ENCODE results near the gene CEP135. TPM values are rescaled to one million over a fixed set of nuclear protein-coding genes. Genes with fewer than 3 reads are reported as not detected.

Gene CEP135
- total and polyA plus RNA-seq, 2 donors (not counting 1 experiment from before 2014, with no cell fraction given): 6.4 to 41.0 TPM

DNA sequence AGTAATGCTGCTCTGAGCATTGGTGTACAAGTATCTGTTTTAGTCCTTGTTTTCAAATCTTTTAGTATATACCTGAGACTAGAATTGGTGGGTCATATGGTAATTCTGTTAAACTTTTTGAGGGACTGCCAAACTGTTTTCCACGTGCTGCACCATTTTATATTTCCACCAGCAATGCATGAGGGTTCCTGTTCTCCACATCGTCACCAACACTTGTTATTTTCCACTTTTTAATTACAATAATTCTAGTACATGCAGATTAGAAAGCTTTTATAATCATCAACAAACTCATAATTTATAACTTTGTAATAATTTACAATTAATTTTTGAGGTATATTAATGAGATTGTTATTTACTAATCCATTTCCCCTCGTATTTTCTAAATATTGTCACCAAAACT is 79.4 kb downstream of the CEP135 start:
- no peak overlapping the region for H3K4me3 Mint-ChIP-seq
- no CpG with 5 or more reads among the region's 3 CpGs for WGBS (ENCODE audit: insufficient coverage)
- Histone ChIP-seq H3K4me2 (replicated peaks; ENCODE audit: low read depth, low read length, poor library complexity, severe bottlenecking) (no peak overlapping the region), H3K4me1 (ENCODE audit: control insufficient read depth in 2 of 2, insufficient read depth in 2 of 2, low read length in 2 of 2) (no peaks in the 10 kb centered on the region), H2AFZ (ENCODE audit: insufficient read depth, low read depth, low read length, poor library complexity, severe bottlenecking) (no peak overlapping the region), H3K4me3 (ENCODE audit: control extremely low read depth in 1 of 5, extremely low read depth in 1 of 5, insufficient read depth in 1 of 5, low read depth in 2 of 5, low read length in 4 of 5) (no peak overlapping the region), H3K27me3 (replicated peaks in 1 of 4; ENCODE audit: control extremely low read depth in 1 of 4, control insufficient read depth in 3 of 4, insufficient read depth in 4 of 4, low read length in 3 of 4) (no peaks in the 10 kb centered on the region), H4K20me1 (ENCODE audit: control insufficient read depth, insufficient read depth, low read length, poor library complexity, severe bottlenecking) (no peaks in the 10 kb centered on the region), H3K27ac (ENCODE audit: low read length in 2 of 2) (no peak overlapping the region), H3K9me3 (ENCODE audit: control extremely low read depth in 1 of 3, control insufficient read depth in 2 of 3, insufficient read depth in 1 of 3, low read length in 2 of 3) (peaks cover 0 to 3% (median 3%) of the 10 kb centered on the region in 3 donors), H3K9ac (ENCODE audit: low read length) (no peak overlapping the region), H3K79me2 (ENCODE audit: control insufficient read depth, insufficient read depth, low read length) (no peaks in the 10 kb centered on the region), H3K36me3 (replicated peaks in 1 of 2; ENCODE audit: control extremely low read depth in 1 of 2, control insufficient read depth in 1 of 2, extremely low read depth in 1 of 2, insufficient read depth in 2 of 2, low read length in 1 of 2) (peaks cover 21 to 51% of the 10 kb centered on the region in 2 experiments)
- ChIA-PET POLR2A (no interaction called here), CTCF (no interaction called here)
- no peak for ATAC-seq (ENCODE audit: low read depth)
- DNase-seq: no peak
- intact Hi-C loops (cut with micrococcal nuclease): no loop called here
- TF ChIP-seq EZH2 (IDR thresholded peaks at IDR 0.05; ENCODE audit: borderline replicate concordance, insufficient read depth, low read depth, low read length, poor library complexity, severe bottlenecking) (no peak), CTCF (IDR thresholded peaks at IDR 0.05) (no peak)
- H3K9me3 Mint-ChIP-seq (ENCODE audit: insufficient read depth): peaks cover 4% of the 10 kb centered on the region
- no peak overlapping the region for H3K27ac Mint-ChIP-seq
- no peaks in the 10 kb centered on the region for H3K4me1 Mint-ChIP-seq
- H3K27me3 Mint-ChIP-seq: no peaks in the 10 kb centered on the region

- no peaks in the 10 kb centered on the region for H3K79me2 ChIP-seq (ENCODE audit: control insufficient read depth, insufficient read depth, low read length)
- H3K9me3 ChIP-seq (ENCODE audit: control extremely low read depth in 1 of 3, control insufficient read depth in 2 of 3, insufficient read depth in 1 of 3, low read length in 2 of 3): peaks cover 0 to 3% (median 0%) of the 10 kb centered on the region in 3 donors
- peaks cover 7% of the 10 kb centered on the region for H3K4me1 Mint-ChIP-seq
- POLR2A ChIA-PET: no interaction called here
- ATAC-seq (ENCODE audit: low read depth) (no peak), DNase-seq (no peak)
- H3K4me1 ChIP-seq (ENCODE audit: control insufficient read depth in 2 of 2, insufficient read depth in 2 of 2, low read length in 2 of 2): peaks cover 5 to 7% of the 10 kb centered on the region in 2 donors
- no peak overlapping the region for H3K27ac ChIP-seq (ENCODE audit: low read length in 2 of 2)
- no peak overlapping the region for H3K4me2 ChIP-seq (replicated peaks; ENCODE audit: low read depth, low read length, poor library complexity, severe bottlenecking)
- no peak for TF ChIP-seq EZH2 (IDR thresholded peaks at IDR 0.05; ENCODE audit: borderline replicate concordance, insufficient read depth, low read depth, low read length, poor library complexity, severe bottlenecking)
- no peak for TF ChIP-seq CTCF (IDR thresholded peaks at IDR 0.05)
- no peak overlapping the region for H3K4me3 Mint-ChIP-seq
- H3K9ac ChIP-seq (ENCODE audit: low read length): no peak overlapping the region
- H2AFZ ChIP-seq (ENCODE audit: insufficient read depth, low read depth, low read length, poor library complexity, severe bottlenecking): no peak overlapping the region
- H3K36me3 ChIP-seq (replicated peaks in 1 of 2; ENCODE audit: control extremely low read depth in 1 of 2, control insufficient read depth in 1 of 2, extremely low read depth in 1 of 2, insufficient read depth in 2 of 2, low read length in 1 of 2): no peaks in the 10 kb centered on the region
- no peaks in the 10 kb centered on the region for H3K27me3 Mint-ChIP-seq
- no peaks in the 10 kb centered on the region for H3K9me3 Mint-ChIP-seq (ENCODE audit: insufficient read depth)
- no peak overlapping the region for H3K4me3 ChIP-seq (ENCODE audit: control extremely low read depth in 1 of 5, extremely low read depth in 1 of 5, insufficient read depth in 1 of 5, low read depth in 2 of 5, low read length in 4 of 5)
- WGBS (ENCODE audit: insufficient coverage): 95% methylated on average over 7 of the region's 8 CpGs
- H3K27ac Mint-ChIP-seq: no peak overlapping the region
- CTCF ChIA-PET: no interaction called here
- no peaks in the 10 kb centered on the region for H3K27me3 ChIP-seq (replicated peaks in 1 of 4; ENCODE audit: control extremely low read depth in 1 of 4, control insufficient read depth in 3 of 4, insufficient read depth in 4 of 4, low read length in 3 of 4)
- intact Hi-C loops (cut with micrococcal nuclease): no loop called here
- H4K20me1 ChIP-seq (ENCODE audit: control insufficient read depth, insufficient read depth, low read length, poor library complexity, severe bottlenecking): no peaks in the 10 kb centered on the region
Observed at GRCh38 chr4:56038487-56039162, 89.9 kb downstream of the CEP135 start.
